Spleen (tissue), 11 donors: ENCODE measurements around the gene FKBP7. TPM values are rescaled to one million over a fixed set of nuclear protein-coding genes. Genes with fewer than 3 reads are reported as not detected.
A peak's percentile ranks its signal among the peaks of the same experiment; 100 is the strongest.

Experiments
- DNase-seq: peaks from one replicate; pipeline ENCODE4 v3.0.0-alpha.2; 2020
- H3K27ac ChIP-seq, 8 donors: fragments of 200-600 bp; sonication (generic) in 7 of 8; 1 replicate in 4 of 8; 2 replicates in 4 of 8; pipeline versions ENCODE4 v1.5.0 to v1.8.0; 2016 to 2021; ENCODE audit warnings: inconsistent platforms in 4 of 8, mild to moderate bottlenecking in 4 of 8, moderate library complexity in 1 of 8
- H3K27me3 ChIP-seq, 7 donors: fragments of 200-600 bp; sonication (generic) in 6 of 7; replicated peaks in 1 of 7; 1 replicate in 4 of 7; 2 replicates in 3 of 7; pipeline versions ENCODE4 v1.5.0 to v1.8.0; 2016 to 2021; ENCODE audit warnings: inconsistent platforms in 3 of 7, mild to moderate bottlenecking in 1 of 7
- H3K36me3 ChIP-seq, 6 donors: fragments of 200-600 bp; sonication (generic) in 5 of 6; 1 replicate in 4 of 6; 2 replicates in 2 of 6; pipeline versions ENCODE4 v1.5.0 to v1.8.0; 2016 to 2021; ENCODE audit warnings: inconsistent platforms in 2 of 6
- H3K4me1 ChIP-seq, 6 donors: fragments of 200-600 bp; sonication (generic) in 5 of 6; 1 replicate in 3 of 6; 2 replicates in 3 of 6; pipeline versions ENCODE4 v1.5.0 to v1.8.0; 2016 to 2021; ENCODE audit warnings: inconsistent platforms in 3 of 6
- H3K4me3 ChIP-seq, 8 donors: fragments of 200-600 bp; sonication (generic) in 7 of 8; 1 replicate in 4 of 8; 2 replicates in 4 of 8; pipeline versions ENCODE4 v1.5.0 to v1.8.0; 2016 to 2021; ENCODE audit warnings: inconsistent platforms in 4 of 8, mild to moderate bottlenecking in 4 of 8, moderate library complexity in 2 of 8
- H3K9me3 ChIP-seq, 8 donors: fragments of 200-600 bp; sonication (generic) in 7 of 8; 1 replicate in 4 of 8; 2 replicates in 4 of 8; pipeline versions ENCODE4 v1.5.0 to v1.8.0; 2016 to 2021; ENCODE audit warnings: inconsistent platforms in 4 of 8
- CTCF ChIP-seq, 11 experiments: fragments of 200-600 bp in 7 of 11; fragments of 450-650 bp in 4 of 11; sonication (generic) in 4 of 11; IDR thresholded peaks in 8 of 11; conservative IDR thresholded peaks in 3 of 11; 1 replicate in 7 of 11; 2 replicates in 4 of 11; pipeline versions ENCODE4 v1.4.0 to v1.8.0; 2016 to 2021; ENCODE audit warnings: antibody characterized with exemption in 11 of 11, inconsistent platforms in 4 of 11, mild to moderate bottlenecking in 1 of 11
- POLR2A ChIP-seq, 3 donors: fragments of 450-650 bp; IDR thresholded peaks; one replicate each; pipeline ENCODE4 v1.5.1; 2017; ENCODE audit warnings: antibody characterized with exemption in 3 of 3, mild to moderate bottlenecking in 1 of 3
- POLR2AphosphoS5 ChIP-seq, 3 donors: sonication (generic); formaldehyde crosslinking; IDR thresholded peaks; one replicate each; pipeline ENCODE4 v1.5.1; 2017; ENCODE audit warnings: antibody characterized with exemption in 3 of 3
- WGBS, 5 donors: extraction: QIAGEN DNeasy Blood & Tissue Kit in 3 of 5; methylation state at CpG; one replicate each; pipeline versions ENCODE4 v1.1.5 to v1.1.7; 2013 to 2018; 5-methylcytosine and 5-hydroxymethylcytosine counted together
- intact Hi-C: fragments of 100-400 bp; cut with DNase I; formaldehyde crosslinking; loops from one replicate; pipeline ENCODE4 v1.15.0; 2023; ENCODE audit warnings: low total_unique reads
- polyA plus RNA-seq, 3 donors: library from polyadenylated mRNA; stranded (reverse); fragments of 200-250 nt; gene quantifications; one replicate each; pipeline ENCODE4 v1.2.1, GENCODE V29; 2013
- total RNA-seq, 7 donors: library from RNA; depleted of rRNA in 3 of 7; stranded (reverse); fragments of >200 nt in 3 of 7; fragmentation: NEBNext Ultra II Directional in 4 of 7; extraction: Animal tissue kit (Norgen Biotek cat#: 25700) in 4 of 7; gene quantifications; one replicate each; pipeline versions ENCODE4 v1.1.0 to v1.2.1, GENCODE V29; 2016 to 2021
- donor health status: healthy with polysubstance abuse.
- donor health status: DM: no; HTN: no; CAD: no; lungs with moderate emphysema.
- donor health status: DM: no; HTN: no; CAD: no.
- donor health status: Bipolar disorder and iron deficiency.
- donor health status: healthy.
- donor health status: DM: no; HTN: no; CAD: no.
- donor health status: DM: yes; HTN: yes; CAD: no.

FKBP7 gene
- total and polyA plus RNA-seq, 10 donors = 1.8 to 5.8 (median 3.6) TPM

DNA sequence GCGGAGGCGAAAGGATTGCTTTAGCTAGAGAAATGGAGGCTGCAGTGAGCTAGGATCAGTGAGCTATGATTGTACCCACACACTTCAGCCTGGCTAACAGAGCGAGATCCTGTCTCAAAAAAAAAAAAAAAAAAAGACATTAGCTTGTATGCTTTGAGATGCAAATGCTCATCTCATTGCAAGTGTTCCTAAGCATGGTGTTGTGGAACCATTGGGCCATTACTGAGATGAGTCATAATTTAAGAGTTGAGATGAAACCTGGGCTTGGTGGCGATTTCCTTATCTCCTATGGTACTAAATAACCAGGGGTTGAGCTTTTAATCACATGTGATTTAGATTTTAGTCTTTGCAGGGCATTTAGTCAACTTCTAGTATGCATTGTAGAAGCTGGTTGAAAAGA lies 4.0 kb upstream of the FKBP7 start:
- DNase-seq = no peak
- Histone ChIP-seq H3K9me3 (no peaks in the 10 kb centered on the region), H3K4me3 (peak overlapping the region in 1 of 8 donors; percentile 84), H3K36me3 (peaks cover 0 to 20% (median 6%) of the 10 kb centered on the region in 6 donors), H3K4me1 (peaks cover 31 to 73% (median 53%) of the 10 kb centered on the region in 6 donors), H3K27me3 (no peaks in the 10 kb centered on the region), H3K27ac (no peak overlapping the region)
- 74 to 83% (median 81%) methylated on average over 4 of the region's 4 CpGs for WGBS, 5 donors
- TF ChIP-seq POLR2A (IDR thresholded peaks at IDR 0.05) = no peak
- no peak for TF ChIP-seq POLR2AphosphoS5 (IDR thresholded peaks at IDR 0.05)
- no peak for TF ChIP-seq CTCF (IDR thresholded peaks at IDR 0.05 in 8 of 11, conservative IDR thresholded peaks at IDR 0.05 in 3 of 11)
- intact Hi-C loops = no loop called here

GRCh38 chr2:178480227-178481181 lies 2.1 kb upstream of the FKBP7 start, which contains the start of gene PLEKHA3:
PLEKHA3 (plus strand) TSS chr2:178480457; CDS start chr2:178480870, 413 bp downstream.
- peak; percentile 98 for DNase-seq
- WGBS, 5 donors = 0 to 1% (median 0%) methylated on average over 40 to 92 of the region's 92 CpGs
- peak within 1 kb of the TSS; percentile 63 to 86 (median 78) for H3K4me3 ChIP-seq
- H3K4me1 ChIP-seq = peaks cover 31 to 73% (median 58%) of the 10 kb centered on the region in 6 donors
- TF ChIP-seq POLR2A (IDR thresholded peaks at IDR 0.05) (peak in 1 of 3 donors; percentile 80), CTCF (IDR thresholded peaks at IDR 0.05 in 8 of 11, conservative IDR thresholded peaks at IDR 0.05 in 3 of 11) (peak in 3 of 11 experiments; percentile 20 to 54 (median 40)), POLR2AphosphoS5 (IDR thresholded peaks at IDR 0.05) (peak; percentile 90 to 93 (median 91))
- H3K9me3 ChIP-seq = no peaks in the 10 kb centered on the region
- H3K27me3 ChIP-seq = no peaks in the 10 kb centered on the region
- intact Hi-C loops = no loop called here
- peak within 1 kb of the TSS; percentile 92 to 98 (median 96) for H3K27ac ChIP-seq
- H3K36me3 ChIP-seq = peaks cover 0 to under 1% (median 0%) of the 10 kb centered on the region in 6 donors

- Histone ChIP-seq H3K27ac (peak overlapping the region; percentile 92 to 98 (median 96)), H3K36me3 (no peaks in the 10 kb centered on the region), H3K9me3 (no peaks in the 10 kb centered on the region), H3K4me1 (peaks cover 31 to 66% (median 56%) of the 10 kb centered on the region in 6 donors), H3K4me3 (peak overlapping the region; percentile 63 to 86 (median 78)), H3K27me3 (no peaks in the 10 kb centered on the region)
- no peak for DNase-seq
- TF ChIP-seq CTCF (IDR thresholded peaks at IDR 0.05 in 8 of 11, conservative IDR thresholded peaks at IDR 0.05 in 3 of 11) (no peak), POLR2AphosphoS5 (IDR thresholded peaks at IDR 0.05) (no peak), POLR2A (IDR thresholded peaks at IDR 0.05) (no peak)
- intact Hi-C loops = no loop called here
- WGBS, 5 donors = 22 to 31% (median 26%) methylated on average over 19 of the region's 19 CpGs
Measured at GRCh38 chr2:178479758-178480226, 1.4 kb upstream of the FKBP7 start.

DNA sequence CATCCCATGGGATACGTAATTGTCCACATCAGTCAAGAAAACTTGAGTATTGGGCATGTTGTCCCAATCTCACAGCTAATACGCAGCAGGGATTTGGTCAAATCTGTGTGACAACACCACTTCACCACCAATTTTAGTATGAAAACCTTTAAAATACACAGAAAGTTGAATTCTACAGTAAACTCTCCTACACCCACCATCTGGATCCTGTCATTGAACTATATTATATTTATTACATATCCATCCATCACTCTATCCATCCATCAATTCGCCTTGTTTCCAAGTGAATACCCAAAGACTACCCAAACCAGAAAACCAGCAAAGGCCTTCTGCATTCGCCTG lies 846 bp upstream of the FKBP7 start:
- TF ChIP-seq POLR2A (IDR thresholded peaks at IDR 0.05) (no peak), POLR2AphosphoS5 (IDR thresholded peaks at IDR 0.05) (no peak), CTCF (IDR thresholded peaks at IDR 0.05 in 8 of 11, conservative IDR thresholded peaks at IDR 0.05 in 3 of 11) (no peak)
- H3K4me1 ChIP-seq = peaks cover 31 to 60% (median 53%) of the 10 kb centered on the region in 6 donors
- peak overlapping the region; percentile 92 to 98 (median 96) for H3K27ac ChIP-seq
- intact Hi-C loops = no loop called here
- peak overlapping the region; percentile 59 to 84 (median 66) for H3K4me3 ChIP-seq
- no peaks in the 10 kb centered on the region for H3K36me3 ChIP-seq
- no peaks in the 10 kb centered on the region for H3K9me3 ChIP-seq
- no peak for DNase-seq
- WGBS, 5 donors = 50 to 56% (median 53%) methylated on average over 4 of the region's 4 CpGs
- no peaks in the 10 kb centered on the region for H3K27me3 ChIP-seq
